Stimulated activated CD4-positive, alpha-beta T cell treated with anti-CD3 and anti-CD28 coated beads, TNF-alpha, amount 100 ng/mL, for 24 hours (primary cell): ENCODE measurements around the gene UST.
"Not testable (repeated sequence)": the region's sequence is repeated elsewhere in the genome, so short reads cannot be mapped to it uniquely, and the experiment has no call there.

Experiments
- DNase-seq, 3 experiments: peaks; one replicate each; pipeline ENCODE4 v3.0.0-alpha.2; 2020; ENCODE audit warnings: low read depth in 3 of 3

UST gene

DNA sequence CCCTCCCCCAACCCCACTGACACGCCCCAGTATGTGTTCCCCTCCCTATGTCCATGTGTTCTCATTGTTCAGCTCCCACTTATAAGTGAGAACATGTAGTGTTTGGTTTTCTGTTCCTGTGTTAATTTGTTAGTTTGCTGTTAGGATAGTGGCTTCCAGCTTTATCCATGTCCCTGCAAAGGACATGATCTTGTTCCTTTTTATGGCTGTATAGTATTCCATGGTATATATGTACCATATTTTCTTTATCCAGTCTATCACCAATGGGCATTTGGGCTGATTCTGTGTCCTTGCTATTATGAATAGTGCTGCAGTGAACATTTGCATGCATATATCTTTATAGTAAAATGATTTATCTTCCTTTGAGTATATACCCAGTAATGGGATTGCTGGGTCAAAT, 259.4 kb downstream of the UST start:
- not testable (repeated sequence) for DNase-seq

DNA sequence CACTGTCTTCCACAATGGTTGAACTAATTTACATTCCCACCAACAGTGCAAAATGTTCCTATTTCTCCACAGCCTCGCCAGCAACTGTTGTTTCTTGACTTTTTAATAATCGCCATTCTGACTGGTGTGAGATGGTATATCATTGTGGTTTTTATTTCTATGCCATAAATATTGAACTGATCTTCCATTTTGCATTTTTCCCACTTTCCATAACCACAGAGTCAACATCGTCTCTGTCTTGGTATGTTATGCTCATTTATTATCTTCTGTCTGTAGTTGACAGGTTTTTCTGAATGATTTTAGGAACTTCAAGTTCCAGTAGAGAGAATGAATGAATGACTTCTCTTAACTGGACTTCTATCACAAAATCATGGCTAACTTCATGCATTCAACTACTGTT, 259.8 kb downstream of the UST start:
- no peak for DNase-seq

DNA sequence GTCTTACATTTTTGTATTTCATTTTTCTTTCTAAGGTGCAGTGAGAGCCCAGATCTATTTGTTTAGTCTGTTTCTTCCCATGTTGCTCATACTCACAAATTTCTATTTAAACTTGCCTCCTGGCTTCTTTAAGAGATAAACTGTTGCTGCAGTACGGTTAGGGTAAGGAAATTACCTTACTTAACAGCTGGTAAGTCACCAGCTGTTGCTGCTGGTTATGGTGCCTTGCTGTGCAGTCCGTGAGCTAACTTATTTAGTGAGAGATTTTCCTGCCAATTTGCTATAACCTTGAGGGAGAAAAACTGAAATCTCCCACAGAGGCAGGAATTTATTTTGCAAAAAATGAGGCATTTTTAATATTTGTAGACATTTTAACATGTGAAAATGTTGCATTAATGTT, 261.0 kb downstream of the UST start:
- DNase-seq: no peak

DNA sequence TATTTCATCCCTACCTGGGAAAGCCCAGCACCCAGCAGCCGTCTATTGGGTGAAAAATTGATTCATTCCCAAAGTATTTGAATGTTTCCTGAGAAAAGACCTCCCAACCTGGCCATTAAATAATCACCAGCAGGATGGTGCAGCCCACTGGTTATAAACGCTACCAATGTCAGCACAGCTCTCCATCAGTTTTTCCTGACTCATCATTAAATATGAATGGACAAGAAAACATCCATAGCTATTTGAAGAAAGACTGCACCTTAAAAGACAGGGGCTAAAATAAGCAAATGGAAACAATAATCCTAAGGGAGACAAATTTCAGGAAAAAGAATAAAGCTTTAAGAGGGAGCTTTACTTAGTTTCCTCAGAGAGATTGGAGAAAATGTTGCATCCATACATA, 261.9 kb downstream of the UST start:
- DNase-seq: no peak

DNA sequence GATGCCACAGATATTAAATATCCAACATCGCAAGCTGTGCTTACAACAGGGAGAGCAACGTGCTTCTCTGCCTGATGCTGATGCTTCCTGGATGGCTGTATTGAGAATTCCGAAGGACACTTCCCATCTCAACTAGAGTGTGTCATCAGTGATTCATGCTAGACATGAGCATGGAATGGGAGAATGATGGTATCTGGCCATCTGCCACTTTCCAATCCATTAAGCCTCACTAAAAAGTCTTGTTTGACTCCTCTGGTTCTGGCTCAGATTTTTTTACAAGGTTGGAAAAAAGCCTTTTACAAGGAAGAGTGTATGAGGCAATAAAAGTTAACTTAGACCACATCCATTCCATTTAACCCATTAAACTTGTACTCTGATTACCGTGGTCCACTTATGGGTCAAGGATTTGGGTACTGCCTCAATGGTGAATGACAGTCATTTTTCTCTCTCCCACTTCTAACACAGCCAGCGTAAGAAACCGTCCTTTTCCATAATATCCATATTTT, 265.3 kb downstream of the UST start:
- DNase-seq: no peak

DNA sequence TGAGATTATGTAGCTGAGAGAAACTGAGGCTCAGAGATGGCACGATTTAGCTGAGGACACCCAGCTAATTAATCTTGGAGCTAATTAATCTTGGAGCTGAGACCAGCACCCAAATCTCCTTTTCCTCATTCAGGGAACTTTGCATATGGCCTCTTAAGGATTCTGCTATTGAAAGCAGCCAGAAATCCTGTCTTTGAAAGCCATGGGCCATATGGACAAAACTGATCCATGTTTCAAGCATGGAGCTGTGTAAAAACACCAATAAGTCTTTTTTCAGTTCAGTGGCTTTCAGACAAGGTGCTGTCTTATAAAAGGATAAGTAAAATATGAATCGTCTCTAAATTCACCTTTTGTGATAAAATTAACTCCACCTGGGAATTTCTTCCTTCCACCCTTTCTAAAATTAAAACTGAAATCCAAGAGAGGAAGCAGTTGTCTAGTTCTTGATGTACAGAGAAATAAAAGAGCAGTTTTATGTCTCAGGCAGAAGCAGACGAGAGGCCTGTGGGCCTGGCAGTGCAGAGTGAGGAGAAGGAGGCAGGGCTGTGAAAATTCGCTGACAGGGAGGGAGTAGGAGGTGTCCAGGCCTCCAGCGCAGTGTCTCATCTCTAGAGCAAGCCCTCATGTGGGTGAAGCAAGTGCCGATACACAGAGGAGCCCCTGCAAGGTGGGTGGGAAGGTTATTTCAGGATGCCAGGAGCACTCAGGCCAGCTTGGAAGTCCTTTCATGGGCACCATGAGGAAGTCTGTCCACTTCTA, 266.9 kb downstream of the UST start:
- DNase-seq: no peak

DNA sequence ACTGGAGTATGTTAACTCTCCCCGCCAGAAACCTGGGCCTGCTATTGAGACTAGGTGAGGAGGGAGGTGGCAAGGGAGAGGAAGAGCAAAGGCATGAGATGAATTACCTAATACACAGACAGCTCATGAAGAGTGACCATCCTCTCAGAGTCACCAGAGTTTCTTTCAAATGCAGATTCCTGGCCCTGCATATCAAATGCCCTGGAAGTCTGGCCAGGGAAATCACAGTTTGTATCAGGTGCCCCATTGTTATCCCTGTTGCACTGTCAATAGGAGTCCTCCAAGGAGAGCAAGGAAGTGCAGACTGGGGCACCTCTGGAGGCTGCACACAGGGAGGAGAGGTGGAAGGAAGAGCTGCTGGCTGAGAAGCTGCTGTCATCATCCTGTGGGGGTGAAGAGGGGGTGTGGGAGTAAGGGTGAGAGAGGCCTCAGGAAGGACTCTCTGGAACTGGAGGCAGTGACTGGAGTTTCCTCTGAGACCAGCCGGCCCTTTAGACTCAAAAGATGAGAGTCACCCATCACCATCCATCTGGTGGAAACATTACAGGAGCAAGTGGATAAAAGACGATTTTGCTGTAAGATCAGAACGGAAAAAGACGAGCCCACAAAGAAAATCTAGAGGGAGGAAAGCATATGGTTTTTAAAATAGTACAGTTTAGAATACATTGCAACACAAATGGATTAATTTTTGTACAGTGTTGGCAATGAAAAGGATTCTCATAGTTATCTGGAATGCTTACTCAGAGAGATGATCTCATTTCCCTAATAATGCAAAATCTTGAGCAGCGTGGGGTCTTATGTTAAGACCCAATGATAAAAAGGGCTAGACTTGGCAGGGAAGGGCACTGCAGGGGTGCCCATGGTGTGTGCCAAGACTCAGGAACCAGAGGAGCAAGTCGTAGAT, 268.1 kb downstream of the UST start:
- no peak for DNase-seq

DNA sequence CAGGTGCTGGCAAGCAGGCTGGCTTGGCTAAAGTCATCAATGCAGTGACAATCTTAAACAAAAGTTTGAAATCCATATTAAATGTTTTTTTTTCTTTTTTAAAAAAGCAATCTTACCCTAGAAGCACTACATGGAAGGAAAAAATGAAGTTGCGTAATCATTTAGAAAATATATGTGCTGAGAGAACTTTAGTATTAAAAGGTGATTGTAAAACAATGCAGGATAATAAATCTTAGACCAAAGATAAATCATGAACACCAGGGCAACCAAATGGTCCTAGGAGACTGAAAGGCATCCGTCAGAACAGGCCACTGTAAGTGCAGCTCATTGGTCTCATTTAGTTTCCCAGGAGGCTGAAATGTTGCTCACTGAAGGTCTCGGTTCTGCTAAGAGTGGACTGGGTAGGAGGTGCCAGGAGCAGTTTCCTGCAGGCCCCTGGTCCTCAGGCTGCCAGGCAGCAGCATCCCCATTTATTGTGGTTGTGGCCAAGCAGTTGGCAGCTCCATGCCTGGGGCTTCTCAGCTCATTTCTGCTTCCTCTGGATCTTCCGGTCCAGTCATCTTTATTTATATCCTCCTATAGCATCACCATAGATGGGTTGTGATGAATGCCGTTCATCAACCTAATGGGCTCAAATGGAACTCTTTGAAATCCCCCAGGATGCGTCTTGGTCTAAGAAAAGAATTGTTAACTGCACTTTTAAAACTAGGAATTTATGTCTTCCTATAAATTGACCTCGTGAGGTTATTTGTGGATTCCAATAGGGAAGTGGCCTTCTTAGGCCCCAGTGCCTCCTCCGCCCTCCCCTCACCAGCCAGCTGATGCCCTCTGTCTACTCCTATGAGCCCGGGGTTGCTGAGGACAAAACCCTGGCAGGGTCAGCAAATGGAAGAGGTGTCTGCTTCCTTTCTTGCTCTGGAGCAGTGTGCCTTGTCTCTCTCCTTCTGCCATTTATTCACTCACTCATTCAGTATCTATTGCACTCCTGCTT, 269.0 kb downstream of the UST start:
- DNase-seq: no peak

DNA sequence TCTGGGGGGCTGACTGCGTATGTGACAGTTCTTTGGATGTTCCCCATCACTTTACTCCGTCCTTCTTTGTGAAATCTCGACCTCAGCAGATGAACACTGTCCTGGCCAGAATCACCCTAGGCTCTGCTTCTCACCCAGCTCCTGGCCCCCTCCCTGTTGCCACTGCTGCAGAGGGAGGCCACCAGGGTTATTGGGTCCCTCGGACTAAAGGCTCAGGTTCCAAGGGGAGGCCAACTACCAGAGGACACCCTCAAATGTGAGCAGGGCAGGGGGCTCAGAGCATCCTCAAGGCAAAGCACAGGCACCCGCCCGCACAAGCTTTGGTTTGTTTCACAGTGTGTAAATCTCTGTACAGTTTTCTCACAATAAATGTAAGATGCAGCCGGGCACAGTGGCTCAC, 269.9 kb downstream of the UST start:
- DNase-seq: no peak

DNA sequence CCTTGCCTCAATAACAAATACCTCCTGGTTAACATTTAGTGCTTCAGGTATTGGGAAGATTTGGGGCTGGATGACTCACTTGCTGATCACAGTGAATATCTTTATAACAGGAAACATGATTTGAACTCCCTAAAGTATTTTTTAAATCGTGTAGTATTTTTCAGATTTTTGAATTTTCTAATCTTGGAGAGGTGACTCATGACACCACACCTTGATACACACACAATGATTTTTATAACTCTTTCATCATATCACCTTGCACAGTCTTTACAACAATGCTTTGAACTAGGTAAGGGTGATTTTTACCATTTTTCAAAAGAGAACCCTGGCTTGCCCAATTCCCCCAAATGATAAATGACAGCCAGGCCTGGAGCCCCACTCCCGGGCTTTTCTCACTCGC, 273.5 kb downstream of the UST start:
- DNase-seq: no peak

DNA sequence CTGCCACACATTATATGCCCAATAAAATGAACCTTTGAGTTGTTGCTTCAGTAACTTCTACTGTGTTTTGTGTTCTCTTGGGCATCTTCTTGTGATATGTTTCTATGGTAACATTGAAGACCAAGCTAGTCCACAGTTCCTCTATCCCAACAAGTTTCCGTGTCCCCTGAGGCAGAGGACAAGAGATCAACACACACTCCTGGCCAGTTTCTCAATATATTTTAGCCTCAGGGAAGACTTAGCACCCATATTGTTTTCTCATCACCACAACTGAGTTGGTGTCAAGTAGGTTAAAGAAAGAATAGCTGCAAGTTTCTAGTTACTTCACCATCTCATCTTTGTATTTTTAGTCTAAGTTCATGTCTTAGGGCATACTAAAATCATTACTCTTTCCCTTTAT, 277.5 kb downstream of the UST start:
- DNase-seq: no peak

DNA sequence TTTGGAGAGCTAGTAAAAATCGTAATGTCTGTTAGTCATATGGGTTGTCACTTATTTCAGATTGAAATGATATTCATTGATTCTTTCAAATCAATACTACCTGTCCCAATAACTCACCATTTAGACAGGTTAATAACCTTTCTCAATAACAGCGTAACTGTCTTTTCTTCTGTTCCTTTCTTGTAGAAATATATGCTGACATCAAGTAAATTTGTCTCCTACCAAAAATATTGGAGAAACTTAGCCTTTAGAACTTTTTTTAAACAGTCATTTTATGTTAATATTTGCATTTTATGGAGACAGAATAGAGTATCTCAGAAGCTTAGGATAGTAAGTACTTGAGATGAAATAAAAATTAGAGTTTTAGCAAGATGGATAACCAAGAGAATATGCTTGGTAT, 278.2 kb downstream of the UST start:
- no peak for DNase-seq

DNA sequence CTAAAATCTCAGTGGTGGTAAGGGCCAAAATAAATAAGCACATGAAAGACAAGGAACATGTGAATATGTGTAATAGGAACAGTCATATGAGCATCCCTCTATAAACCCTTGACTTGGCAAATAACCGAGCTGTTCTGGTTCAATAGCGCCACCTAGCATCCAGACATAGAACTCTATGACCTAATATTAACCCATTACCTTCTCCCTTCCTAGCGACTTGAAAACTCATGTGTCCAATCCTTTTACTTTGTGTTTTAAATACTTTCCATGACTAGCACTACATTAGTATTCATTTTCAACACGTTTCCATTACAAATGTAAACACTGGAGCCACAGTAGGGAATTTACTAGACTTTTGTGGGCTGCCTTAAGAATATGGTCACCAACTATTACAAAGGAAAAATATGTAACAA, 279.7 kb downstream of the UST start:
- no peak for DNase-seq

DNA sequence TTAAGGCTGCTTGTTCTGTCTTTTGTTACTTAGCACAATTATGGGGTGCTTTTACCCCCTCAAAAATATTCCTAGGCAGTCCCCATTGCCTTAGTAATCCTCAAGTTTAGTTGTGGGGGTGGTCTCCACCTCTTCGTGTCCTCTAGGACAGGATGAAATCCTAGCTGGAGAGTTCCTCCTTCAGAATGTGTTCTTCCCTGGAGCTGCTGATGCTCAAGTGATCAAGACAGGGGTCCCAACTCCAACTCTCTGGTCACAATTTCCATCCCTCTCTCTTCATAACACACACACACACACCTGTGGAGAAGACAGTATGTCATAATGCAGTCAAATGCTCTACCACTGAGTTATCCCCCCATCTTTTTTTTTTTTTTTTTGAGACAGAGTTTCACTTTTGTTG, 280.7 kb downstream of the UST start:
- no peak for DNase-seq

DNA sequence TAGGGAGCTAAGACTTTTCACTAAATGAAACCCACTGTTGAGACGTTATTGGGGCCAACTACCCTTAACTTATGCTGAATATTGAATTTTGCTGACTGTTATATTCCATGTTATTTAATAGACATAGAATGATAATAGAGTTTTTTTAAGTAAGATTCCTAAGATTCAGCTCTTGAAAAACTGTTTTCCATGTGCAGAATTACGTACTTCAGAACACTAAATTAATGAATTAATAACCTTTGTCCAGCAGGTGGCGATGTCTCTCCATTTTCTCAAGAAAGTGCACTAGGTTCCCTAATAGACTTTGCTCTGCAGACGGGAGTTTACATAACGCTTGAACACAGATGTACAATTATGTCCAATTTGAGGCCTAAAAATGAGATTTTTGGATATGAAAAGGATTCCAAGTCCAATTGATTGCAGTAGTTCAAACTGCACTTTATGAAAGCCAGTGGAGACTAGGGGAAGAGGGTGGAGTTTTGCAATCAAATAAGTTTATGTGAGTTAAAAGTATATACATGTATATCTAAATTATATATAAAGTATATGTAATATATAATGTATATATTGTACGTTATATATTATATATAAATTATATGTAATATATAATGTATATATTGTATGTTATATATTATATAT, 282.1 kb downstream of the UST start:
- DNase-seq: peak in 2 of 3 experiments; percentile 35 to 74

DNA sequence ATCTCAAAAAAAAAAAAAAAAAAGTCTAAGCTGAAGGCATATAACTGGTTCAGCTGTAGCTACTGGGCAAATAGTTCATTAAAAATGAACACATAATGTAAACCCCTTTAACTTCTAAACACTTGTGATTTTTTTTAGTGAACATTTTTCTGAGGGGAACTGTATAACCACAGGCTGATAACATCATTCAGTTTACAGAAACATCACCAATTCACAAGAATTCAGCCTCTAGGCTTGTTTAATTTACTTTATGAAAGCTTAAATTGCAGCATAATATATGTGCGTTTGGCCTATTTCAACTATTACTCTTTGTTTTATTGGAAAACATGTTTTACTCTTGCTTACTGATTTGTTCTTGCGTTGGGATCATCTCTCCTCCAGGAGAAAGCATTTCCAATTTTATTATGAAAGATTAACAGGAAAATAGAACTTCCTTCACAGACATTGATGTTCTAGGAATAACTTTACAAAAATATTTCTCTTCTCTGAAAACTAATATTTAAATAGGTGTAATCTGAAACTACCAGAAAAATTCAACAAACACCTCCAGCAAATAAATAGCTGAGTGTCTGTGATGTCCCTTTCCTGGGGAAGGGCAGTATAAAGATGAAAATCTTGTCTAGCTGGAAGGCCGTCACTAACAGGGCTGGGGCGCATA, 284.5 kb downstream of the UST start:
- DNase-seq: no peak

DNA sequence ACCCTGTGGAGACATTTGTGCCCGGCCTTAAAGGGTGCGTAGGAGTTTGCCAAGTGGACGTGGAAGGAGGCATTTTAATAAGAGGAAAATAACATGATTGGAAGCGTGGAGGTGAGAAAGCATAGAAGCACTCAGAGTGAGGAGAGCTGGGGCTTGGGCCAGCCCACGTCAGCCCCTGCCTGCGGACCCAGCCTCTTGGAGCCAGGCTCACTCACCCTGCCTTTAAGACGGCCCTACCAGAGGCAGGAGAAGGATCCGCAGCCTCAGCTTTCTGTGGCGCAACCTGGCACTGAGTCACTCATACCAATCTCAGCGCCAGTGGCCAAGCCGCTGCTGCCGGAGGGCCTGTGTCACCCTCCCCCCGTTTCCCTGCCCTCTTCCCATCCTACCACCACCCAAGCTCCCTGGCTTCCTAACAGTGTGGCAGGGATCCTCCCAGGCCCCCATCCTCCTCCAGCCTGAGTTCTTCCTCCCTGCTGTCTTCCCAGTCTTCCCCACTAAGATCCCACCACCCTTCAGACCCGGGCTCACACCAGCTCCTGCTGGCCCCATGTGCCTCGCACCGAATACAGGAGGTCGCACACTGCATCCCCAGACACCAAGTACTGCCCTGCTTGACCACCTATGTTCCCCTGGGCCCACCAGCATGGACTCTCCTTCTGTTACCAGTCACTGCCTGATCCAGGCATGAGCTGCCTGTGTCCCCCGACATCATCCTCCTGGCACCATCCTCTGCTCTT, 285.2 kb downstream of the UST start:
- DNase-seq: peak in 1 of 3 experiments; percentile 38

DNA sequence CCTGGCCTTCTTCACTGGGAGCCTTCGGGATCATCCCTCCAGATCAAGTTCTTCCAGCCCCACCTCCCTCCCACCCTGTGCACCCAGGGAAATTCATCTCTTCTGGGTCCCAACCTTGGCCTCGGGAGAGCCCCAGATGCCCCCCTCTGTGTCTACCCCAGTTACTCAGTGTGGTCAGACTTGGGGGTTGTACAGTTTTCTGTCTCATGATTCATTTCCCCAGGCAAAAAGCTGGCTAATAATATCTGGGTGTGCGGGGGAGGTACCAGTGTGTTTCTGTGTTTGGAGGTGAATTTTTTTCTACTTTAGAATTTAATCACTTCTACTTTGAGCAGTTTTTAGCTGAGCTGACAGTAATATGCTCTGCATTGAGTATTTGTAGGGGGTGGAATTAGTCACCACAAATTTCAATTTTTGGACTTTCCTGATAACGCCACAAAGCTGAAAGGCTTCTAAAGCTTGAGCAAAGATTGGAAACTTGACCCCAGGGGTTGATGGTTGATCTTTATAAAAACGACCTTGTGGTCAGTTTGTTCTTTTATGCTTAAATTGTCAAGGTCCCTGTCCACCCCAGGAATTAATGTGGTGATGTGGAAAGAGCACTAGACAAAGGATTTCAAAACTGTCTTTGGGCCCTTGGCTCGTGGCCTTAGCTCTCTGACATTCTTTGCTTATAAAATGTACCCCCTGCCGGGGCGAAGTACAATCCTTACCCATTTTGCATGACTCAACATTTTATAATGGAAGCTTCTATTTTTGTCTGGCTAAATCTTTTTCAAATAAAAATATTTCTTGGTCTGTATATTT, 286.0 kb downstream of the UST start:
- peak; percentile 25 to 53 (median 52) for DNase-seq

DNA sequence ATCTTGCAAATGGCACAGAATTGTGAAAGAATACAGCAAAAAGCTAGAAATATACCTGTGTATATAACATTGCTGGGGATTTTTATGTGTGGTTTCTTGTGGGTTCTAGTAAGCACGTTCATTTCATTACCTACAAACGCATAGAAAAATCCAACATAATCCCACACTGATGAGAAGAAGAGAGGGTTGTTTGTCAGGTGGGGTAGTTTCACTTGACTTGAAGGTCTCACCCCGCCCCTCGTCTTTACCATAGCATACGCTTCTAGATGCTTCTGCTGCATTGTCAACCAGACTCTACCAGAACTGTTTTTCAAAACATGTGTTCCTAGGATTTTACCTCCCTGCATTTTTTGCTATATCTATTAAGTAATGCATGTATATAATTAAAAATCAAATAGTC, 286.6 kb downstream of the UST start:
- no peak for DNase-seq
